ENCODE measurements around the gene FOXO4.

DNA sequence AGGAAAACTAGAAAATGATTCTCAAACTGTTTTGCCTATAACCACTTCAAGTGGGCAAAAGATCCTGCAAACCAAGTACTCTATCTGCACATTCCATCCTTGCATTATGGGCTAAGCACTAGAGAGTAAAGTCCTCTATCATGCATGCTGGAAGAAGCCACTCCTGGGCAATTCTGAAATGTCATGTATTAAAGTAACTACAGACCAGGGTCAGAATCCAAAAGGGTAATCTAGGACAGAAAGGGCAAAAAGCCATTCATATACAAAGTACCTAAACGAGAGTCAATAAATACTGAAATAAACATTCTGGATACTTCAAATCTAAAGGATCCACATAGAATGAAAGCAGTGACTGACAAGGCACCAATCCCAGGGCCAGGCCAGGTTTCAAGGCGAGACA, 28.6 kb upstream of the FOXO4 start:
- TF ChIP-seq SP1 (IDR thresholded peaks at IDR 0.05), result no peak
- TF ChIP-seq, protein P1, sequence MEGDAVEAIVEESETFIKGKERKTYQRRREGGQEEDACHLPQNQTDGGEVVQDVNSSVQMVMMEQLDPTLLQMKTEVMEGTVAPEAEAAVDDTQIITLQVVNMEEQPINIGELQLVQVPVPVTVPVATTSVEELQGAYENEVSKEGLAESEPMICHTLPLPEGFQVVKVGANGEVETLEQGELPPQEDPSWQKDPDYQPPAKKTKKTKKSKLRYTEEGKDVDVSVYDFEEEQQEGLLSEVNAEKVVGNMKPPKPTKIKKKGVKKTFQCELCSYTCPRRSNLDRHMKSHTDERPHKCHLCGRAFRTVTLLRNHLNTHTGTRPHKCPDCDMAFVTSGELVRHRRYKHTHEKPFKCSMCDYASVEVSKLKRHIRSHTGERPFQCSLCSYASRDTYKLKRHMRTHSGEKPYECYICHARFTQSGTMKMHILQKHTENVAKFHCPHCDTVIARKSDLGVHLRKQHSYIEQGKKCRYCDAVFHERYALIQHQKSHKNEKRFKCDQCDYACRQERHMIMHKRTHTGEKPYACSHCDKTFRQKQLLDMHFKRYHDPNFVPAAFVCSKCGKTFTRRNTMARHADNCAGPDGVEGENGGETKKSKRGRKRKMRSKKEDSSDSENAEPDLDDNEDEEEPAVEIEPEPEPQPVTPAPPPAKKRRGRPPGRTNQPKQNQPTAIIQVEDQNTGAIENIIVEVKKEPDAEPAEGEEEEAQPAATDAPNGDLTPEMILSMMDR (IDR thresholded peaks at IDR 0.05; ENCODE audit: low read depth, low read length, missing input control), result no peak
- TF ChIP-seq HNF4A (conservative IDR thresholded peaks at IDR 0.05), result peak; percentile 51 to 61
- TF ChIP-seq RAD21 (IDR thresholded peaks at IDR 0.05), result no peak
- TF ChIP-seq, protein P2, sequence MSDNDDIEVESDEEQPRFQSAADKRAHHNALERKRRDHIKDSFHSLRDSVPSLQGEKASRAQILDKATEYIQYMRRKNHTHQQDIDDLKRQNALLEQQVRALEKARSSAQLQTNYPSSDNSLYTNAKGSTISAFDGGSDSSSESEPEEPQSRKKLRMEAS (IDR thresholded peaks at IDR 0.05), result no peak
- TF ChIP-seq, protein P3, sequence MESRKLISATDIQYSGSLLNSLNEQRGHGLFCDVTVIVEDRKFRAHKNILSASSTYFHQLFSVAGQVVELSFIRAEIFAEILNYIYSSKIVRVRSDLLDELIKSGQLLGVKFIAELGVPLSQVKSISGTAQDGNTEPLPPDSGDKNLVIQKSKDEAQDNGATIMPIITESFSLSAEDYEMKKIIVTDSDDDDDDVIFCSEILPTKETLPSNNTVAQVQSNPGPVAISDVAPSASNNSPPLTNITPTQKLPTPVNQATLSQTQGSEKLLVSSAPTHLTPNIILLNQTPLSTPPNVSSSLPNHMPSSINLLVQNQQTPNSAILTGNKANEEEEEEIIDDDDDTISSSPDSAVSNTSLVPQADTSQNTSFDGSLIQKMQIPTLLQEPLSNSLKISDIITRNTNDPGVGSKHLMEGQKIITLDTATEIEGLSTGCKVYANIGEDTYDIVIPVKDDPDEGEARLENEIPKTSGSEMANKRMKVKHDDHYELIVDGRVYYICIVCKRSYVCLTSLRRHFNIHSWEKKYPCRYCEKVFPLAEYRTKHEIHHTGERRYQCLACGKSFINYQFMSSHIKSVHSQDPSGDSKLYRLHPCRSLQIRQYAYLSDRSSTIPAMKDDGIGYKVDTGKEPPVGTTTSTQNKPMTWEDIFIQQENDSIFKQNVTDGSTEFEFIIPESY (IDR thresholded peaks at IDR 0.05), result no peak
- TF ChIP-seq, protein P4, sequence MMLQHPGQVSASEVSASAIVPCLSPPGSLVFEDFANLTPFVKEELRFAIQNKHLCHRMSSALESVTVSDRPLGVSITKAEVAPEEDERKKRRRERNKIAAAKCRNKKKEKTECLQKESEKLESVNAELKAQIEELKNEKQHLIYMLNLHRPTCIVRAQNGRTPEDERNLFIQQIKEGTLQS (IDR thresholded peaks at IDR 0.05), result no peak
